GM21367 (cell line): ENCODE data around the gene SPDYE6.
"Not testable (repeated sequence)": the region's sequence is repeated elsewhere in the genome, so short reads cannot be mapped to it uniquely, and the experiment has no call there.

Experiments used
- ATAC-seq: cut with Tn5 transposase; IDR thresholded peaks from one replicate; pipeline ENCODE4 v1.9.1; 2021; ENCODE audit not compliant: unreplicated experiment

The SPDYE6 gene, protein sequence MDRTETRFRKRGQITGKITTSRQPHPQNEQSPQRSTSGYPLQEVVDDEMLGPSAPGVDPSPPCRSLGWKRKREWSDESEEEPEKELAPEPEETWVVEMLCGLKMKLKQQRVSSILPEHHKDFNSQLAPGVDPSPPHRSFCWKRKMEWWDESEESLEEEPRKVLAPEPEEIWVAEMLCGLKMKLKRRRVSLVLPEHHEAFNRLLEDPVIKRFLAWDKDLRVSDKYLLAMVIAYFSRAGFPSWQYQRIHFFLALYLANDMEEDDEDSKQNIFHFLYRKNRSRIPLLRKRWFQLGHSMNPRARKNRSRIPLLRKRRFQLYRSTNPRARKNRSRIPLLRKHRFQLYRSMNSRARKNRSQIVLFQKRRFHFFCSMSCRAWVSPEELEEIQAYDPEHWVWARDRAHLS

DNA sequence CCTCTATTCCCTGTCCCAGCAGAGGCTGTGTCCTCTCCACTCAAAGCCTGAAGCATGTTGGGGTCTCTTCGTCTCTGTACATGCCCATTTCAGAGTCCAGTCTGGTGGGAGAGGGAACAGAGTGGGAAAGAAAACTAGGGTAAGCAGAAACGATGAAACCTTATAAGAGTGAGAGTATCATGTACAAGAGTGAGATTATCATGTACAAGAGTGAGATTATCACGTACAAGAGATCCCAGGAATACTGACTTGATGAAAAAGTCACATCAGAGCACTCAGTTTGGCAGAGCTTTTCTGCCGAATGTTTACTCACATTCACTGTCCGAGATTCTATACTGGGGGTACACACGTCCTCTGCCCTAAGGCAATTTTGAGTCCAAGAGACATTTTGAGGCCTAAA is at the start of gene SPDYE6:
Gene SPDYE6 (minus strand): TSS at position 101 of the 400 bp plus-strand sequence. CDS start 421 bp downstream, outside the sequence.
- not testable (repeated sequence) for ATAC-seq

DNA sequence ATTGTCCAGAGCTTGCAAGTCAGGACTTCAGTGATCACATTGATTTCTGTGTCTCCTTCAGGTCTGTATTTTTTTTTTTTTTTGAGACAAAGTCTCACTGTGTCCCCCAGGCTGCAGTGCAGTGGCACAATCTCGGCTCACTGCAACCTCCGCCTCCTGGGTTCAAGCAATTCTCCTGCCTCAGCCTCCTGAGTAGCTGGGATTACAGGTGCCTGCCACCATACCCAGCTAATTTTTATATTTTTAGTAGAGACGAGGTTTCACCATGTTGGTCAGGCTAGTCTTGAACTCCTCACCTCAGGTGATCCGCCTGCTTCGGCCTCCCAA is 48.6 kb upstream of the SPDYE6 start:
- ATAC-seq, result not testable (repeated sequence)

DNA sequence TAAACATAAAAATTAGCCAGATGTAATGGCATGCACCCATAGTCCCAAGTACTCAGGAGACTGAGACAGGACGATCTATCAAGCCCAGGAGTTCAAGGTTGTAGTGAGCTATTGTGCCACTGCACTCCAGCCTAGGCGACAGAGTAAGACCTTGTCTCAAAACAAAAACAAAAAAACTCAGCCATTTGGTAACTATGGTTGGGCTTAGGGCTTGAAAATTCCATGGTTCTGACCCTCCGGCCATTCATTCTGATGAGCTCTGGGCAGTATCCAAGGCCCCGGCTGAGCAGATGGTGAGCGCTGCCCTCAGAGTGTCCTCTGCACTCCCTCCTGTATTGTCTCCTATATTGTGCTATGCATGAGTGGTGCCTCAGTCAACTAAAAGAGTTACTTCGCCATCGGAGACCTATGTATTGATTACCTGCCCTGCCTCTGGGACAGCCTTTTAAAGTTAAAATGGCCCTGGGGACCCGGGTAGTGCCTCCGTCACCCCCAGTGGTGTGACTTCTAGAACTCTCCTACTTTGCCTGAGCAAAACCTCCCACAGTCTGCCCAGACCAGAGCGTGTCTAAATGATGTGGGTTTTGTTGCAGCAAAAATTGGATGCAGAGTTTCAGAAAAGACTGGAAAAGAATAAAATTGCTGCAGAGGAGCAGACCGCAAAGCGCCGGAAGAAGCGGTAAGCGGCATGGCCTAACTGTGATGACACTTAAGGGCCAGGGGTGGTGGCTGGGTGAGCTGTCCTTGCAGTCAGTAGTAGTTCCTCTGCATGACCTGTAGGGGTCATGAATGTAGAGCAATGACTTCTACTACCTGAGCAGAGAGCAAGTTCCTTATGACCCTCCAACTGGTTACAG is 48.0 kb upstream of the SPDYE6 start:
- peak; percentile 62 for ATAC-seq

DNA sequence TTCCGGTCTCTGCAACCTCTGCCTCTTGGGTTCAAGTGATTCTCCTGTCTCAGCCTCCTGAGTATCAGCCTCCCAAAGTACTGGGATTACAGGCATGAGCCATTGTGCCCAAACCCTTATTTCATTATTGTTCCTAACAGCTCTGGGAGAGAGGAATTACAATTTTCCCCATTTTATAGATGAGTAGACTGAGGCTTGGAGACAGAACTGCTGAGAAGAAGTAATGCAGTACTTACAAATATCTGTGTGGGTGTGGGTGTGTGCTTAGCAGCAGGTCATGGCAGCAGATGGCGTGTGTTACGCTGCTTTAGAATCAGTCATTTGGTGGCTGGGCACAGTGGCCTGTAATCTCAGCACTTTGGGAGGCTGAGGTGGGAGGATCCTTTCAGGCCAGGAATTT is 47.3 kb upstream of the SPDYE6 start:
- no peak for ATAC-seq

DNA sequence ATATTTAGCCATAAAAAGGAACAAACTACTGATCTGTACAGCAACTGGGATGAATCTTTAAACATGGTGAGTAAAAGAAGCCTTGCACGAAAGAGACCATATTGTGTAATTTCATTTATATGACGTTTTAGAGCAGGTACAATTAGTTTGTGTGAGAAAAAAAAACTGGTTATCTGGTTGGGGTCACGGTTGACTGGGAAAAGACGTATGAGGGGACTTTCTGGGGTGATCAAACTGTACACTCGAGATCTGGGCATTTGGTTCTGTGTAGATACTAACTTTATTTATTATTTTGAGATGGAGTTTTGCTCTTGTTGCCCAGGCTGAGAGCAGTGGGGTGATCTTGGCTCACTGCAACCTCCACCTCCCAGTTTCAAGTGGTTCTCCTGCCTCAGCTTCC is 44.1 kb upstream of the SPDYE6 start:
- no peak for ATAC-seq

DNA sequence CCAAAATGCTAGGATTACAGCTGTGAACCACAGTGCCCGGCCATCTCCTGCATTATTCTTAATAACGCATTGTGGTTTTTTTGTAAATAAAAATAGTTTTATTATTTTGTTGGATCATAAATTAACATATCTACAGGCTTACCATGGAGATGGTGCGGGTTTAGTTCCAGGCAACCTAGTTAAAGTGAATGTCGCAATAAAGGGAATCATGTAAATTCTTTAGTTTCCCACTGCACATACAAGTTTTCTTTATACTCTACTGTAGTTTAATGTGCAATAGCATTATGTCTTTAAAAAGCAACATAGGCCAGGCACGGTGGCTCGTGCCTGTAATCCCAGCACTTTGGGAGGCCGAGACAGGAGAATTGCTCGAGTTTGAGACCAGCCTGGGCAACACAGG is 42.3 kb upstream of the SPDYE6 start:
- no peak for ATAC-seq

DNA sequence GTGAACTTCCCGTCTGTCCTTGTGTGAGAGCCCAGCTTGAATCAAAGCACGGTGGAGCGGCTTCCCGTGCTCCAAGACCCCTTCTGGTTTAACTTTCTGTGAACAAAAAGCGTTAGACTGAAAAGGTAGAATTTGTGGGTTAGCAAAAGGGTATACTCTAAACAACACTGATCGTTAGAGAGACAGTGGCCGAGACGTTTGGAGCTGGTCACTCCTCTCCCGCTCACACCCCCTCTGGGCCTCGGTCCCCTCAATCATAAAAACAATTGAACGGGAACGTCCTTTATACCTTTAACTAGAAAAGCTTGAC is 40.4 kb upstream of the SPDYE6 start:
- no peak for ATAC-seq

DNA sequence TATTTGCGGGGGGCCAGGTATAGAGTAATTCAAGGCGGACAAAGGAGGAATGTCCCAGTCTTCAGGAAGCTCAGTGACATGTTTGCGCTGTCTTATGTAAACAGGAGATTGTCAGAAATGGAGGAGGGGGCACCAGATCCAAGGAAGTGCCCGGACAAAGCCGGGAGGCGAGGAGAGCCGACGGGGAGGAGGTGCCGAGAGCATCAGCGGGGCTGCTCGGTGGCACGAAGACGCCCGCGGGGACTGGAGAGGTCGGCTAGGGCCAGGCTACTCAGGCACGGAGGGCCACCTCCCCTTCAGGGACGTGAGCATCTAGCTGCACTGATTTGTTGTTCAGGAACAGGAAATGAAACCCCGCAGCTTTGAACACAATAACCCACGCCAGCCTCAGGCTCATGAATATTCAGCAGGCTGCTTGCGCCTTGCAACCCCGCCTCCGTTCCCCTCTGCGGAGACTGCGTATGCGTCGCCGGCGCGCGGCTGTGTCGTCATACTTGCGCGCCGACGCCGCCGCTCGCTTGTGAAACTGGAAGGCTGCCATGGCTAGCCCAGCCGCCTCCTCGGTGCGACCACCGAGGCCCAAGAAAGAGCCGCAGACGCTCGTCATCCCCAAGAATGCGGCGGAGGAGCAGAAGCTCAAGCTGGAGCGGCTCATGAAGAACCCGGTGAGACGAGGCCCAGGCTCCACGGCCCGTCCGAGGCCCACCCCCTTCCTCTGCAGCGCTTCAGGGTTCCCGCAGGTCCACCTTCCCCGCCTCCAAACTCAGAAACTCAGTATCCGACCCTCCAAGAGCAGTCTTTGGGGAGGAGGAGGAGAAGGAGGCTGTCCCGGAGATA is 39.8 kb upstream of the SPDYE6 start, which contains the start of gene PRKRIP1:
Gene PRKRIP1 (plus strand): TSS at position 491 of the 837 bp plus-strand sequence. CDS start 49 bp downstream, at position 540.
- ATAC-seq, result peak; percentile 93

DNA sequence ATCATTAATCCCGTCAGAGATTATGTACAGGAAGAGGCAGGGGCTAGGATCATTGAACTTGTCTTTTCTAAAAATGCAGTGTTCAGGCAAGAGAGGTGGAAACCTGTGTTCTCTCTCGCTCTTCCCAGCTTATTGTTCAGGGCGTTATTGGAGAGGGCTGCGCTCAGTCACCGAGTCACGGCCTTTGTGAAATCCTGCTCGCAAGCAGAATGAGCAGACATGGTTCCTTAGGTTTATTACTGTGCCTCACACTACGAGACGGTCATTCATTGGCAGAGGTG is 39.3 kb upstream of the SPDYE6 start:
- no peak for ATAC-seq

DNA sequence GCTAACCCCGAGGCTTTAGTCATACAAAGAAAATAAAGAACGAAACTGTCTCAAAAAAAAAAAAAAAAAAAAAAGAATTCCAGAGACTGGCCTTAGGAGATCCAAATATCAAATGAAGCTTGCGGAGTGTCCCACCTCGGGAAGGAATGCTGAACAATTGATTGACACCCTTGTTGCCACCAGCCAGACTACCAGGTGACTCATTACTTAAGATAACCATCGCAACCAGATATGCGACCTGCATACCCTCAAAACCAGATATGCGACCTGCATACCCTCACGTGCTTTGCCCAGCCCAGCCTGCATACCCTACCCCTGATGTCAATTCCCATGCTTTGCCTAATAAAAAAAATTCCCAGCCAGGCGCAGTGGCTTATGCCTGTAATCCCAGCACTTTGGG is 37.2 kb upstream of the SPDYE6 start:
- ATAC-seq, result no peak

DNA sequence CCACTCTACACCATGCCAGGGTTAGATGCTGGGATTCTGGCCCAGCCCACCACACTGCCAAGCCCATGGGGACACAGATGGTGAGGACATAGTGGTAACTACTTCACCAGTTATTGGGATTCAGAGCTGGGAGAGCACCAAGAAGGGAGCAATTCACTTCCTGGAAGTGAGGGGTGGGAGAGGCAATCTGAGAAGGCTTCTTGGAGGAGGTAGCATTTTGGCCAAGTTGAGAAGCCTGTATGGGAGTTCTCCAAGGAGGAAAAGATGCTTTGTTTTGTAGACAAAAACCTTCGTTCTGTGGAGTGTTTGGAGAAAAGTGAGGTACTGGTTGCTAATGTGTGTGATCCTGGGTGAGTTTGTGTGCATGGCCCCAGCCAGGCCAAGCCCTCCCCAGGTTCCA is 36.1 kb upstream of the SPDYE6 start:
- ATAC-seq, result no peak

DNA sequence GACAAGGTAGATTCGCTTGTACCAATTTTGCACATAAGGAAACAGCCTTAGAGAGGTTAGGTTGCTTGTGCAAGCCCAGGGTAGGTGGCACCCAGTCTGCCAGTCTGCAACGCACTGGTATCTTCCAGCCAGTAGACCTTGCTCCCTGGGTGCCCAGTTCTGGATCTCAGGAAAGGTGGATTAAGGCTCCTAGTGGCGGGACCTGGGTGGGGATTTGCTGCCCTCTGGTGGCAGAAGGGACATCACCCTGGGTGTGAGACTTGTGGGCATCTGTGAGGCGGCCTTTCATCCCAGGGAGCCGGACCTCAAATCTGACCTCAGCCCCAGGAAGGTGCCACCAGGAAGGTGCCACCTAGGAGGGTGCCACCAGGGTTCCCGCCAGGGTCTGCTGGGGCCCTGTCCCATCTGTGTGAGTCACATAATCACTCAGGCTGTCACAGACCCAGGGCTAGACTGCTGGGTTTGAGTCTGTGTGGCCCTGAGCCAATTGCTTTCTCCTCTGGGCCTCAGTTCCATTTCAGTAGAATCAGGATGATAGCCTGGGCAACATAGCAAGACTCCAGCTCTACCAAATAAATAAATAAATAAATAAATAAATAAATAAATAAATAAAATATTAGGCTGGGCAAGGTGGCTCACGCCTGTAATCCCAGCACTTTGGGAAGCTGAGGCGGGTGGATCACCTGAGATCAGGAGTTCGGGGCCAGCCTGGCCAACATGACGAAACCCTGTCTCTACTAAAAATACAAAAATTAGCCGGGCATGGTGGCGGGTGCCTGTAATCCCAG is 34.6 kb upstream of the SPDYE6 start:
- ATAC-seq, result no peak

DNA sequence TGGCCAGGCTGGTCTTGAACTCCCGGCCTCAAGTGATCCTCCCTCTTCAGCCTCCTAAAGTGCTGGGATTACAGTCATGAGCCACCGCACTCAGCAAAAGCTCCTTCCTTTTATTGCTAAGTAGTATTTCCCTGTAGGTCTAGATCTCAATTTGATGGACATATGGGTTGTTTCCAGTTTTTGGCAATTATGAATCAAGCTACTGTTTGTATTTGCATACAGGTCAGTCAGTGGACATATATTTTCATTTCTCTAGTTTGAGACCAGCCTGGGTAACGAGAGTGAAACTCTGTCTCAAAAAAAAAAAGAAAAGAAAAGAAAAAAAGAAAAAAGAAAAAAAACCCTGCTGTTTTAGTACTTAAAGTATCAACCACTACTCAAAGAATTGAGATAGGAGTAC is 33.6 kb upstream of the SPDYE6 start:
- ATAC-seq, result no peak

DNA sequence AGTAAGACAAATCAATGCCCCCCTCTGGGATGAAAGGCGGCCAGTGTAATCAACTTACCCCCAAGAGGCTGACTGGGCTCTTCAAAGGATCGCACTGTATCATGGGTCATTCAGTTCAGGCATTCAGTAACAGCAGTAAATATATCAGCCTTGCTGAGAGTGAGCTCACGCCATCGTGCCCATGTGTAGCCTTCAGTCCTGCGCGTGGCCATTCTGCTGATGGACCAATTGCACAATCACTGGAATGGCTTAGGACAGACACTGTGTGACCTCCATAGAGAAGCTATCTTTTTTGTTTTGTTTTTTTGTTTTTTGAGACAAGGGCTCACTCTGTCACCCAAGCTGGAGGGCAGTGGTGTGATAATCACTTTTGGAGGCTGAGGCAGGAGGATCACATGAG is 30.8 kb upstream of the SPDYE6 start:
- ATAC-seq, result no peak

DNA sequence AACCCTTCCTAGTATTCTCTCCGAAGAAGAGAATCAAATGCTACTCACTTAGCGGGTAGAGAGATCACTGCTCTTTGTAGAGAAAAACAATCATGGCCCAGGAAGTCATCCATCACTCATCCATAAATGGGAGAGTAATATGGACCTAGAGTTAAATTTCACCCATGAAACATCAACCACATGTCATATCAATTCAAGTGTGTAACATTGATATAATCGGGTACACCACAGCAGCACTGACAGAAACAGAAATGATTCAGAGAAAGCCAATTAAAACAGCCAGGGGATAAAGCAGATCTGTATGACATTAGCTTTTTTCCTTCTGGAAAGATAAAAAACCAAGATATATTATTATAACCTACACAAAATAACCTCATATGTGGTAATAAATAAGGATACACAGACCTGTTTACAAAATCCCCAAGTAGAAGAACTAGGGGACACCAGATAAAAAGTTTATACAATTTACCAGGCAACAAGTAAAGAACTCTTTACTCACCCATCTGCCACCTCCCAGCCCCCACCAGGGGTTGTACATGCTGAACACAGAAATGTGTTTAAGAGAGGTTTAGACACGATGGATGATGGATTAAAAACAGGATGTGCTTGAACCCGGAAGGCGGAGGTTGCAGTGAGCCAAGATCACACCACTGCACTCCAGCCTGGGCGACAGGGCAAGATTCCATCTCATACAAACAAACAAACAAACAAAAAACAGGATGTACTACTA is 25.6 kb upstream of the SPDYE6 start:
- not testable (repeated sequence) for ATAC-seq

DNA sequence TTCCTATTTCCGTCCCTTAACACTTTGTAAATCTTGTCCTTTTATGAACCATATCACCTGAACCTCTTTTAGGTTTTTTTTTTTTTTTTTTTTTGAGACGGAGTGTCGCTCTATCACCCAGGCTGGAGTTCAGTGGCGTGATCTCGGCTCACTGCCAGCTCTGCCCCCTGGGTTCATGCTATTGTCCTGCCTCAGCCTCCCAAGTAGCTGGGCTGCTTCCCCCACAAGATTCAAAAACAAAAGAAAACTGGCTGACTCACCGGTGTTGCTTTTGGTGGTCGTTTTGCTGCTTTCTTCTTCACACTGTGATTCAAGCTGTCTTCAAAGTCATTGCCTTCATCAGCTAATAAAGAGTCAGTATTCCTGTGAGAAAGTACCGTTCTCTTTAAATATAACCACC is 24.6 kb upstream of the SPDYE6 start:
- not testable (repeated sequence) for ATAC-seq

DNA sequence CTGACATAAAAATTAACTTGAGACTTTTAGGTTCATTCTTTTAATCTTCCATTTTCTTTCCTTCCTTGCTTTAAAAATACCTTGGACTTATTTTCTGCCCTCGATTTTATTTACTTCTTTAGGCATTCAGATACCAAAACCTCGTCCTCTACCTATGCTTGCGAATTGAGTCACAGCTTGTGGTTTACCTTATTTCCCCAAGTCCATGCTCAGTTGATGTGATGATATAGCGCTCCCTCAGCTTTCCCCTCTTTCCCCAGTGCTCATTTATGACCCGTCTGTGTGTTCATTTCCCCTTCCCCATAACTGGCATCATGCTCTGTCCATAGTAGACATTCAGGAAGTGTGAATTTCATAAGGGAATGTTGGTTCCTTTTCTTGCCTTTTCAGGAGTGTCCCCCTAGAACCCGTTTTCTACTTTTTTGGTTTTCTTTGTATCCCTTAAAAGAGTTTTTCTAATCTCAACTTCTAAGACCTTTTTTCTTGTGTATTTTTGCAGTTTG is 20.8 kb upstream of the SPDYE6 start:
- ATAC-seq, result no peak

DNA sequence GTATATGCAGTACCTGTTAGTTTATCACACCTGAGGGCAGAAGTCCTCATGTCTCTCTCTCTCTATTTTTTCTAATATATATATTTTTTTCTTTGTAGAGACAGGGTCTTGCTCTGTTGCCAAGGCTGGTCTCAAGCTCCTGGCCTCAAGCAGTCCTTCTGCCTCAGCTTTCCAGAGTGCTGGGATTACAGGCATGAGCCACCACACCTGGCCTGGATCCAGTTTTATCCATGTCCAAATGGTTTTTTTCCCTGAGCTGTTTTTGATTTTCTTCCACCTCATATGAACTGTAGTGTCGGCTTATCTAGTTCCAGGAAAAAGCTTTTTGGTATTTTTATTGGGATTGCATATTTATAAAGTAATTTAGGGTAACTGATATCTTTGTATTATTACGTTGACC is 16.6 kb upstream of the SPDYE6 start:
- not testable (repeated sequence) for ATAC-seq

DNA sequence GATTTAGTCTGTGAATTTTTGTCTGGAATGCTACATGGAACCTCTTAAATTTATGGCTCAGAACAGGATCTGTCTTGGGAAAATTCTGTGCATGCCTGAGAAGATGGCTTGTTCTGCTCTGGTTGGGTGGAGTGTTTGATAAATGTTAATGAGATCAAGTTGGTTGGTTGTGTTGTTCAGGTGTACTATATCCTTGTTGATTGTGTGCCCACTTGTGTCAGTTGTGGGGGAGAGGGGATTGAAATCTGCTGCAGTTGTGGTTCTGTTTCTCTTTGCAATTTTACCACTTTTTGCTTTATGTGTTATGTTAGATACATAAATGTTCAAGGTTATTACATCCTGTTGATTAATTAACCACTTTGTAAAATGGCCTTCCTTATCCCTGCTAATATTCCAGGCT is 13.8 kb upstream of the SPDYE6 start:
- not testable (repeated sequence) for ATAC-seq

DNA sequence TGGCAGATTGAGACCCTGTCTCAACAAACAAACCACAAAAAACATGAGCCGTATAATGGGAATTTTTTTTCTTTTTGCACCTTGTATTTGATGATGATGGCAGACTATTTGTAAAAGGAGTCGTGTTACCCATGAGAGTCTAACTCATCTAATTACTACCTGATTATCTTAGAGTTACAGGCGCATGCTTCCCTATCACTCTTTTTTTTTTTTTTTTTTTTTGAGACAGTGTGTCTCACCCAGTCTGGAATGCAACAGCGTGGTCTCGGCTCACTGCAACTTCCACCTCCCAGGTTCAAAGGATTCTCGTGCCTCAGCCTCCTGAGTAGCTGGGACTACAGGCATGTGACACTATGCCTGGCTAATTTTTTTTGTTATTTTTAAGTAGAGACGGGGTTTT is 9.1 kb upstream of the SPDYE6 start:
- ATAC-seq, result not testable (repeated sequence)
